HAP-1 (cell line): ENCODE measurements around the gene ZNF516.
A peak's percentile ranks its signal among the peaks of the same experiment; 100 is the strongest.

Experiments used
- DNase-seq, 2 experiments: peaks; one replicate each; pipeline ENCODE4 v3.0.0-alpha.2; 2016 to 2020; ENCODE audit warnings: low spot score in 2 of 2
- H3K27me3 ChIP-seq: fragments of 250-450 bp; sonication (Bioruptor Pico); 2 replicates; pipeline ENCODE4 v1.5.1; 2020; ENCODE audit warnings: low read depth, mild to moderate bottlenecking, moderate library complexity
- H3K36me3 ChIP-seq: fragments of 250-450 bp; sonication (Bioruptor Pico); replicated peaks from 2 replicates; pipeline ENCODE4 v1.5.1; 2020; ENCODE audit warnings: mild to moderate bottlenecking
- H3K4me1 ChIP-seq: fragments of 250-450 bp; sonication (Bioruptor Pico); 2 replicates; pipeline ENCODE4 v1.5.1; 2020; ENCODE audit warnings: mild to moderate bottlenecking
- H3K4me3 ChIP-seq: fragments of 250-450 bp; sonication (Bioruptor Pico); 2 replicates; pipeline ENCODE4 v1.5.1; 2020; ENCODE audit warnings: mild to moderate bottlenecking, moderate library complexity
- H3K9me3 ChIP-seq: fragments of 250-450 bp; sonication (Bioruptor Pico); 2 replicates; pipeline ENCODE4 v1.5.1; 2020; ENCODE audit warnings: mild to moderate bottlenecking, moderate library complexity
- in situ Hi-C: fragments of 300-500 bp; cut with MboI; formaldehyde crosslinking; loops from 3 replicates; pipeline ENCODE4 v1.14.3; 2020; ENCODE audit warnings: low sequenced_read_pairs, inconsistent platforms, mixed read lengths

ZNF516 gene

GRCh38 chr18:76406791-76407190, 88.3 kb downstream of the ZNF516 start:
- DNase-seq = no peak
- H3K36me3 ChIP-seq = peaks cover 4% of the 10 kb centered on the region; the same call in 1 of the 2 replicates
- no peaks in the 10 kb centered on the region for H3K4me1 ChIP-seq
- no peaks in the 10 kb centered on the region for H3K9me3 ChIP-seq
- in situ Hi-C loops = no loop called here
- H3K27me3 ChIP-seq = no peaks in the 10 kb centered on the region
- H3K4me3 ChIP-seq = no peak overlapping the region

DNA sequence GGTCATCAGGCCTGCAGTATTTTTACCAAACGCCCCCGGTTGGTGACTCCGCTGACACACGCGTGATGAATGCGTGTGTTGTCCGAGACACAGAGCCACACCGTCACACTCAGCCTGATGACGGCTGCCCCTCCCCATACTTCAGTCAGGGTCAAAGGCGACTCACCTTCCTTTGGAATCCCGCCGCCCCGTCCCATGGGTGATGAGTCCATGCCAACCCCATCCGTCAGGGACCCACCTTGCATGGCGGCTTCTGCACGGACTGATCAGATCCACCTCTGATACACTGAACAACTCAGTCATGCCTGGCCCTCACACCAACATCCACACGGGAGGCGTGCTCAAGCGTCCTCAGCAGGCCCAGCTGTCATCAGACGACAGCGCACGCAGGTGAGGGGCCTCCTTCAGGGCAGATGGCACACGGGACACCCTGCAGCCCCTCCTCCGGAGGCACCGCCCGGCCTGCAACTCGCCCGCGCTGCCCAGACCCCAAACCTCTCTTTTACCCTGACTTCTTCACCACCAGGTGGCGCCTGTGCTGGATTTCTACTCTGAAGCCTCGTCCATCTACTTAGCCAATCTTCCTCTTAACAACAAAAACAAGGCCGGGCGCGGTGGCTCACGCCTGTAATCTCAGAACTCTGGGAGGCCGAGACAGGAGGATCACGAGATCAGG, 89.2 kb downstream of the ZNF516 start:
- DNase-seq = peak in 1 of 2 experiments; percentile 46
- H3K9me3 ChIP-seq = no peaks in the 10 kb centered on the region
- no peaks in the 10 kb centered on the region for H3K4me1 ChIP-seq
- in situ Hi-C loops = no loop called here
- H3K27me3 ChIP-seq = no peaks in the 10 kb centered on the region
- H3K4me3 ChIP-seq = no peak overlapping the region
- peaks cover 4% of the 10 kb centered on the region; the same call in 1 of the 2 replicates for H3K36me3 ChIP-seq

GRCh38 chr18:76405280-76405679, 89.8 kb downstream of the ZNF516 start:
- no peak for DNase-seq
- Histone ChIP-seq H3K36me3 (peaks cover 4% of the 10 kb centered on the region; the same call in 1 of the 2 replicates), H3K9me3 (no peaks in the 10 kb centered on the region), H3K4me1 (no peaks in the 10 kb centered on the region), H3K27me3 (no peaks in the 10 kb centered on the region), H3K4me3 (no peak overlapping the region)
- in situ Hi-C loops = no loop called here

GRCh38 chr18:76404345-76404831, 90.7 kb downstream of the ZNF516 start:
- H3K27me3 ChIP-seq = no peaks in the 10 kb centered on the region
- H3K36me3 ChIP-seq = no peaks in the 10 kb centered on the region; the same call in 1 of the 2 replicates
- peaks cover under 1% of the 10 kb centered on the region; the same call in 1 of the 2 replicates for H3K4me1 ChIP-seq
- H3K4me3 ChIP-seq = no peak overlapping the region
- no peaks in the 10 kb centered on the region for H3K9me3 ChIP-seq
- DNase-seq = no peak
- in situ Hi-C loops = loop anchor here (5.0 kb wide), 1 partner anchor 303 kb away; no protein-coding TSS in a partner anchor

DNA sequence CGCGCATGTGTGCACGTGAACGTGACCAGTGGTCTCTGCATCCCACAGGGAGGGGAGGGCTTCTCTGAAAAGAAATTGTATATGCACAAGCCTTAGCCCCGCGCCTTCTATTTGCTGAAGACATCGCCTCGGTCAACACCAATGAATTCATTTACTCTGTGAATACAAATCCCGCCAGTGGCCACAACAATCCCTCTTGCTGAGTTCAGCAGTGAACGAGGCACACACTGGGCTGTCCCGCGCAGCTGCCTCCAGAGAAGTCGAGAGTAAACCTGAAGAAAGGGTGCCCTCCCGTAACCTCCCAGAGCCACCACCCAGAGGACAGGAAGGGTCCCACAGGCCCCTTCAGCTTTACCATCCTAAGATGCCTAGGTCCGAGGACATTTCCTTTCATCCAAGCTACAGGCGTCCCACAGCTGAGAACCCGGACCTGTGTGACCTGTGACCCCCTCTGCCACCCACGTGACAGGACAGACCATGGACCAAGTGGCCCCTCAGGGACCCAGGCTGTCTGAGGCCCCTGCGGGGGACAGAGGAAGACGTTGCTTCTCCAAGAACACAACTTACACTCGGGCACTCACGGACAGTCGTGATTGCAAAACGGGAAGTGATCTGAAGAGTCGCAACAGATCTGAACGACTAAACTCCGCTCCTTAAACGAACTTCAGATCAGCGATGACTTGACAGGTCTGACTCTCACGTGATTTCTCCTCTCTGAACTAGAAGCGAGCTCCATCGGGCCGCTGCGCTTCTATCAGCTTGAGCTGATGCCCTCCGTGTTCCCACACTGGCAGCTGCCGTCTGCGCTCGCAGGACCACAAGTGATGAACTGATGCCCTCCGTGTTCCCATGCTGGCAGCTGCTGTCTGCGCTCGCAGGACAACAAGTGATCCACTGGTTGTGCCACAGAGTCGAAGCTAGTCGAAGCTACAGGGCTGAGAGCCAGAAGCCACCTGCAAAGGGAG, 92.7 kb downstream of the ZNF516 start:
- Histone ChIP-seq H3K36me3 (no peaks in the 10 kb centered on the region), H3K27me3 (no peaks in the 10 kb centered on the region), H3K4me1 (peaks cover 4% of the 10 kb centered on the region; the same call in 1 of the 2 replicates), H3K4me3 (no peak overlapping the region), H3K9me3 (no peaks in the 10 kb centered on the region)
- DNase-seq = no peak
- in situ Hi-C loops = loop anchor here (5.0 kb wide), 1 partner anchor 305 kb away; no protein-coding TSS in a partner anchor

DNA sequence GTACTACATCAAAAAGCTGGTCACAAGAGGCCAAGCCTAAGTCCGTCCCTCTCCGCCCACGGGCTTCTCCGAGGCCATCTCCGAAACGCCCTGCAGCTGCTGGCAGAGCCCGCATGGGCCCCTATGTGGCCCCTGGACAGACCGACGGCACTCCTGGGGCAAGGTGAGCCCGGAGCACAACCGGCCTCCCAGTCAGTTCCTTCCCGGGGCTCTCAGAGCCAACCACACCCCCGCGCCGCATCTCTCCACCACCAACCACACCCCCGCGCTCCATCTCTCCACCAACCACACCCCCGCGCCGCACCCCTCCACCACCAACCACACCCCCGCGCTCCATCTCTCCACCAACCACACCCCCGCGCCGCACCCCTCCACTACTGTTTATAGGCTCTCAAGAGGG, 93.5 kb downstream of the ZNF516 start:
- in situ Hi-C loops = loop anchor here (5.0 kb wide), 1 partner anchor 306 kb away; no protein-coding TSS in a partner anchor
- H3K4me3 ChIP-seq = no peak overlapping the region
- peaks cover 4% of the 10 kb centered on the region; the same call in 1 of the 2 replicates for H3K4me1 ChIP-seq
- DNase-seq = no peak
- no peaks in the 10 kb centered on the region for H3K27me3 ChIP-seq
- H3K36me3 ChIP-seq = no peaks in the 10 kb centered on the region
- H3K9me3 ChIP-seq = no peaks in the 10 kb centered on the region

DNA sequence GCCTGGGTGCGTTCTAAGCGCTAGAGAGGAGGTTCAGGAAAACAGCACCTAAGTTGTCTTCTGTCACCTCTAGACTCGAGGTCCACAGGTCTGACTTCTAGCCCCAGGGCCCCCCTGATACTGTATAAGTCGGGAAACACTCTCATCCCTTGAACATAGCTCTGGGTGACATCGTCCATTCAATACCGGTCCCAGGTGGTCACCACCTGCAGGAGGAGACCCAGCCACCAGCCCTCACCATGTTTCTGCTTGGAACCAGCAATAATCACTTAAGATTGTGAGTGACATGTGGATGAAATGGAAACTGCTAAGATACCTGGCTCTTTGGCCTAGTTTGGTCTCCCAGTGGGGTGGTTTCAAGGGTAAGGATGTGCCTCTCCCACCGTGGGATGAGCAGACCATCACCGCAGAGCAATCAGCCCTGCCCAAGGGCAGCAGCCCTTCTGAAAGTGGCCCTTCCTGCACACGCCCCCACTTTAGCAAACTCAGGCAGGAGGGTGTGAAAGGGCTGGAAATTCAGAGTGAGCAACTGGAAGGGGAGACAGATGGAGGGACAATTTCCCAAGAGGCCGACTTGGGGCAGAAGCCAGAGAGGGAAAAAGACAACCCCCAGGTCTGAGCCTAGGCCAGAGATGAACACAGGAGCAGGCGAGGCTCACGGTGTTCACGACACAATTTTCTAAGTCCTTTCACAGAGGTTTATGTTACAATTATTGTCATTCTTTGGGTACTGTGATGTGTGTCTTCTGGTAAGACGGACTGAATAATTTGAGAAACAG, 95.2 kb downstream of the ZNF516 start:
- H3K9me3 ChIP-seq = no peaks in the 10 kb centered on the region
- DNase-seq = no peak
- H3K4me1 ChIP-seq = peaks cover 4% of the 10 kb centered on the region; the same call in 1 of the 2 replicates
- no peaks in the 10 kb centered on the region for H3K27me3 ChIP-seq
- no peaks in the 10 kb centered on the region for H3K36me3 ChIP-seq
- in situ Hi-C loops = loop anchor here (5.0 kb wide), 1 partner anchor 307 kb away; no protein-coding TSS in a partner anchor
- no peak overlapping the region for H3K4me3 ChIP-seq

- Histone ChIP-seq H3K27me3 (no peaks in the 10 kb centered on the region), H3K4me3 (no peak overlapping the region), H3K4me1 (peaks cover 4% of the 10 kb centered on the region; the same call in 1 of the 2 replicates), H3K9me3 (no peaks in the 10 kb centered on the region), H3K36me3 (no peaks in the 10 kb centered on the region)
- in situ Hi-C loops = no loop called here
- DNase-seq = peak; percentile 53 to 85
Observed at GRCh38 chr18:76398896-76399612, 96.0 kb downstream of the ZNF516 start.

DNA sequence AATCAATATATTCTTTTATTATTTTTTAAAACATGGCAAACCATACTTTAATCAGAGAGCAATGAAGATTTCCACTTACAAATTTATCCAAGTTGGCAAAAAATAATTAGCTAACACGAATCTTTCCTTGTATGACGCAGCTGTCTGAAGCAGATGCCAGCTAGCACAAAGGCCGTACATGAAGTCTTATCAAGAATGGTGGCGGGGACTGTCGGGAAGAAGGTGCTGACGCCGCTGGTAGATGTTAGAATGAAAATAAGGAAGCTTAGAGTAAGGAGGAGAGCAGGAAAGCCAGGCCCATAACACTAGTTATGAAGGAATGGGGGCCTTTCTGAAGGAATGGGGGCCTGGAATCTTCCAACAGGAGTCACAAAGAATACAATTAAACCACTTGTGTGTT, 96.7 kb downstream of the ZNF516 start:
- in situ Hi-C loops = no loop called here
- Histone ChIP-seq H3K36me3 (no peaks in the 10 kb centered on the region), H3K4me3 (no peak overlapping the region), H3K4me1 (peaks cover 4% of the 10 kb centered on the region; the same call in 1 of the 2 replicates), H3K27me3 (no peaks in the 10 kb centered on the region), H3K9me3 (no peaks in the 10 kb centered on the region)
- DNase-seq = no peak

GRCh38 chr18:76397631-76398030, 97.4 kb downstream of the ZNF516 start:
- no peaks in the 10 kb centered on the region for H3K36me3 ChIP-seq
- H3K4me3 ChIP-seq = no peak overlapping the region
- peaks cover 4% of the 10 kb centered on the region; the same call in 1 of the 2 replicates for H3K4me1 ChIP-seq
- in situ Hi-C loops = no loop called here
- DNase-seq = no peak
- H3K27me3 ChIP-seq = no peaks in the 10 kb centered on the region
- no peaks in the 10 kb centered on the region for H3K9me3 ChIP-seq

GRCh38 chr18:76396792-76397191, 98.2 kb downstream of the ZNF516 start:
- Histone ChIP-seq H3K27me3 (no peaks in the 10 kb centered on the region), H3K4me1 (peaks cover 4% of the 10 kb centered on the region; the same call in 1 of the 2 replicates), H3K4me3 (no peak overlapping the region), H3K36me3 (no peaks in the 10 kb centered on the region), H3K9me3 (no peaks in the 10 kb centered on the region)
- no peak for DNase-seq
- in situ Hi-C loops = no loop called here

GRCh38 chr18:76395609-76396008, 99.4 kb downstream of the ZNF516 start:
- in situ Hi-C loops = no loop called here

More at GRCh38 chr18:76395609-76396008, 99.4 kb downstream of the ZNF516 start:
- H3K9me3 ChIP-seq = no peaks in the 10 kb centered on the region
- H3K4me3 ChIP-seq = no peak overlapping the region
- H3K4me1 ChIP-seq = peaks cover 4% of the 10 kb centered on the region; the same call in 1 of the 2 replicates
- DNase-seq = no peak
- H3K27me3 ChIP-seq = no peaks in the 10 kb centered on the region
- no peaks in the 10 kb centered on the region for H3K36me3 ChIP-seq
